ENCODE results near the gene NAGPA. TPM values are rescaled to one million over a fixed set of nuclear protein-coding genes. Genes with fewer than 3 reads are reported as not detected.

Gene NAGPA
- total RNA-seq, 1 donor from 2014 or later: 6.6 TPM

DNA sequence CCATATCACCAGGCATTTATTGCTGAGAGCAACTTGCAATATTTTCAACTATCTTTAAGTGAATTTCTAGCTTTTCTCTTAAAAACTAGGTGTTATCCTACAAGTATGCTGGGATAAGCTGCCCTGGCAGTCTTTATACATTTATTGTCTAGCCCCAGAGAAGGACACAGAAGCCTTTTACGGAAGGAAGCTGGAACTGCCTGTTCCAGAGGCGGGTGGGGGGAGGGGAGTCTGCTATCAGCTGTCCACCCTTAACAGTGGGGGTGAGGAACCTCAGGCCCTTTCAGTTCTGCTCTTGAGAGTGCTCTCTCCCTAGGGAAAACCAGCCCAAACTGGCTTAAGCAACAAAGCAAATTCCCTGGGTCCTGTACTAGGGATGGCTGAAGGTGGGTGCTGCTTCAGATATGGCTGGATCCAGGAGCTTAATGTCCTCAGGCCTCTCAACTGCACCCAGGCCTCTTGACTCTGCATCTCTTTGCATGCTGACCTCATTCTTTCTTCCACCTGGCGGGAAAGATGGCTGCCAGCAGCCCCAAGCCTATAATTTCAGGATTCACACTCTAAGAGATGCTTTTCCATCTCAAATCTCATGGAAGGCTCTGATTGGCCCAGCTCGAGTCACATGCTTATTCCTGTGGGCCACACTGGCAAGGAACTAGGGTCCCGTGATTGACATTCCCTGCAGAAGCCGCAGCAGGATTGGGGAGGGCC is 16.6 kb downstream of the NAGPA start:
- Histone ChIP-seq H3K4me1 (no peaks in the 10 kb centered on the region), H3K27ac (replicated peaks) (peak overlapping the region; percentile 27), H3K4me3 (no peak overlapping the region), H3K27me3 (ENCODE audit: low read depth) (no peaks in the 10 kb centered on the region), H3K9me3 (replicated peaks) (no peaks in the 10 kb centered on the region), H3K36me3 (no peaks in the 10 kb centered on the region)
- intact Hi-C loops (cut with micrococcal nuclease): no loop called here
- no peak for DNase-seq
- TF ChIP-seq, protein P1, sequence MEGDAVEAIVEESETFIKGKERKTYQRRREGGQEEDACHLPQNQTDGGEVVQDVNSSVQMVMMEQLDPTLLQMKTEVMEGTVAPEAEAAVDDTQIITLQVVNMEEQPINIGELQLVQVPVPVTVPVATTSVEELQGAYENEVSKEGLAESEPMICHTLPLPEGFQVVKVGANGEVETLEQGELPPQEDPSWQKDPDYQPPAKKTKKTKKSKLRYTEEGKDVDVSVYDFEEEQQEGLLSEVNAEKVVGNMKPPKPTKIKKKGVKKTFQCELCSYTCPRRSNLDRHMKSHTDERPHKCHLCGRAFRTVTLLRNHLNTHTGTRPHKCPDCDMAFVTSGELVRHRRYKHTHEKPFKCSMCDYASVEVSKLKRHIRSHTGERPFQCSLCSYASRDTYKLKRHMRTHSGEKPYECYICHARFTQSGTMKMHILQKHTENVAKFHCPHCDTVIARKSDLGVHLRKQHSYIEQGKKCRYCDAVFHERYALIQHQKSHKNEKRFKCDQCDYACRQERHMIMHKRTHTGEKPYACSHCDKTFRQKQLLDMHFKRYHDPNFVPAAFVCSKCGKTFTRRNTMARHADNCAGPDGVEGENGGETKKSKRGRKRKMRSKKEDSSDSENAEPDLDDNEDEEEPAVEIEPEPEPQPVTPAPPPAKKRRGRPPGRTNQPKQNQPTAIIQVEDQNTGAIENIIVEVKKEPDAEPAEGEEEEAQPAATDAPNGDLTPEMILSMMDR (IDR thresholded peaks at IDR 0.05; ENCODE audit: borderline replicate concordance): no peak

DNA sequence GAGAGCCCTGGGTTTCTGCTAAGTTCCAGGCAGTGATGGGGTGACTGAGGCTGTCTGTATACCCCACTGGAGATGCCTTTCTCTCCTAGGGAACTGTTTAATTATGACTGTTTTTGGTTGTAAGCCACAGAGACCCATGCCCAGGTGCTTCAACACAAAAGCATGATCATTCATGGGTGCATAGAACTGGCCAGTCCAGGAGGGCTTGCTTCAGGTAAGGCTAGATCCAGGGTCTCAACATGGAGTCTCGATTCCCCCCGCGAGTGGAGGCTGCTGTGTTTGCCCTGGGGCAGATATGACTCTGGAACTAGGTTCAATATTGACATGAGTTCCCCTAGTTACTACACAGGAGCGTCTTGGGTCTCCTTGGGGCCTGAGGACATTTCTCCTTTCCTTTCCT is 17.8 kb downstream of the NAGPA start:
- TF ChIP-seq, protein P1 (IDR thresholded peaks at IDR 0.05; ENCODE audit: borderline replicate concordance): no peak
- no peak overlapping the region for H3K27ac ChIP-seq (replicated peaks)
- H3K36me3 ChIP-seq: no peaks in the 10 kb centered on the region
- no peak for DNase-seq
- no peaks in the 10 kb centered on the region for H3K27me3 ChIP-seq (ENCODE audit: low read depth)
- H3K9me3 ChIP-seq (replicated peaks): no peaks in the 10 kb centered on the region
- H3K4me1 ChIP-seq: no peaks in the 10 kb centered on the region
- H3K4me3 ChIP-seq: no peak overlapping the region
- intact Hi-C loops (cut with micrococcal nuclease): no loop called here

DNA sequence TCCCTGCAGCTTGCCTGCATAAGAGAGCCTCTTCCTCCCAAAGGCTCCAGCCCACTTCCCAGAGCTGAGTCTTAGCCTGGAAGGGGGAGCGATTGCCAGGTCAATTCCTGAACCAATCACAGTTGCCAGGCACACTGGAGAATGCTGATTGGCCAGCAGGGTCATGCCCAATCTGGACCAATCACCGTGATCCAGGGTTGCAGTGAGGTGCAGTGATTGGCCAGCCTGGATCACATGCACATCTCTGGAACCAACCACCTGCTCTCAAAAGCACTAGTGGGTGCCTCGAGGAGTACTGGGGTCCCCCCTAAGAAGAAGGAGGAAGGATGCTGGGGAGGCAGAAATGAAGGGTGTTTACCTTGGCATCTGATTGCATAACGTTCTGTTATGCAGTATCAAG is 18.4 kb downstream of the NAGPA start:
- intact Hi-C loops (cut with micrococcal nuclease): no loop called here
- H3K27me3 ChIP-seq (ENCODE audit: low read depth): no peaks in the 10 kb centered on the region
- no peak overlapping the region for H3K4me3 ChIP-seq
- H3K36me3 ChIP-seq: no peaks in the 10 kb centered on the region
- TF ChIP-seq, protein P1 (IDR thresholded peaks at IDR 0.05; ENCODE audit: borderline replicate concordance): no peak
- H3K9me3 ChIP-seq (replicated peaks): no peaks in the 10 kb centered on the region
- no peak for DNase-seq
- no peaks in the 10 kb centered on the region for H3K4me1 ChIP-seq
- no peak overlapping the region for H3K27ac ChIP-seq (replicated peaks)

DNA sequence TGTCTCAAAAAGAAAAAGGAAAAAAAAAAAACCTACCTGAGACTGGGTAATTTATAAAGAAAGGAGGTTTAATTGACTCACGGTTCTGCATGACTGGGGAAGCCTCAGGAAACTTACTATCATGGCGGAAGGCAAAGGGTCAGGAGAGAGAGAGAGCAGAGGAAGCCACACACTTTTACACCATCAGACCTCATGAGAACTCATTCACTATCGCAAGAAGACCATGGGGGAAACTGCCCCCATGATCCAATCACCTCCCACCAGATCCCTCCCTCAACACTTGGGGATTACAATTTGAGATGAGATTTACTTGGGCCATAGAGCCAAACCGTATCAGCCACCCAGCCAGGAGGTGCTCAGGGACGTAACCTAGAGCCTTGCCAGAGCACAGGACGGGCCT is 20.8 kb downstream of the NAGPA start:
- Histone ChIP-seq H3K4me1 (no peaks in the 10 kb centered on the region), H3K27me3 (ENCODE audit: low read depth) (no peaks in the 10 kb centered on the region), H3K4me3 (no peak overlapping the region), H3K27ac (replicated peaks) (no peak overlapping the region), H3K36me3 (peaks cover 18% of the 10 kb centered on the region), H3K9me3 (replicated peaks) (no peaks in the 10 kb centered on the region)
- intact Hi-C loops (cut with micrococcal nuclease): no loop called here
- TF ChIP-seq, protein P1 (IDR thresholded peaks at IDR 0.05; ENCODE audit: borderline replicate concordance): no peak
- DNase-seq: no peak

DNA sequence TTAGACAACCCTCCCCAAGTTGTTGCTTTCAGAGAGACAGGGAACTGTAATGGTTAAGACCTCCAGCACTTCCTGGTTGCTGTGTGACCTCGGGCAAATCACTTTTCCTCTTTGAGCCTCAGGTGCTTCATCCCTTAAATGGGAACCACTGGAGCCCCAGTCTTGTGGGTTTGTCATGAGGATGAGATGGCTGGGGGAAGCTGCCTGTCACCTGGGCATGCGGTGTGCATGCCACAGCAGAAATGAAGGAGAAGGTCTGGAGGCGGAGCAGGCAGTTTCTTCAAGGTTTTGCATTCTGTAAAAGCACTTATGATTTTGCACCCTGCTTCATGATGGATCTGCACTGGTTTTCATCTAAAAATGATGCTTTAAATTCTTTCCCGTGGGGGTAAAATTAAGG is 22.1 kb downstream of the NAGPA start:
- TF ChIP-seq, protein P1 (IDR thresholded peaks at IDR 0.05; ENCODE audit: borderline replicate concordance): no peak

More for the DNA sequence above, 22.1 kb downstream of the NAGPA start:
- Histone ChIP-seq H3K27ac (replicated peaks) (no peak overlapping the region), H3K4me3 (no peak overlapping the region), H3K9me3 (replicated peaks) (no peaks in the 10 kb centered on the region), H3K27me3 (ENCODE audit: low read depth) (no peaks in the 10 kb centered on the region), H3K4me1 (peaks cover 3% of the 10 kb centered on the region), H3K36me3 (peaks cover 18% of the 10 kb centered on the region)
- DNase-seq: no peak
- intact Hi-C loops (cut with micrococcal nuclease): no loop called here
